Measurements from ENCODE around the gene TMEM269.
"Not testable (repeated sequence)": the region's sequence is repeated elsewhere in the genome, so short reads cannot be mapped to it uniquely, and the experiment has no call there.

Gene TMEM269

DNA sequence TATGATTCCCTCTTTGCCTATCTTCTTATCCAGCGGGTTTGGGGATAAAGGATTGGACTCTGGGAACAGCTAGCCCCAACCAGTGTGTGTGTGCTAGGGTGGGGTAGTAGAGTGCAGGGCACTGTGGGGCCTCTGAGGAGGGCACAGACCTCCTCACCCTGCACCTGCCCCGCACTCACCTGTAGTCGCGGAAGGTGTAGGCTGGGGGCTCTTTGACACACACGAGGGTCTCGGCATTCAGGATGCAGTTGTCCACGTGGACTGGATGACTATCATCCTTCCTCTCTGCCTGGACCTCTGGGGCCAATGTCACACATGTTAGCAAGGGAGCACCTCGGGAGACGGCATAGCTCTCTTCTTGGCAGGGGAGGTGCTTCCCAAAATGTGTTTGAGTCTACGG lies 36.8 kb upstream of the TMEM269 start:
- DNase-seq (ENCODE audit: low read depth in 1 of 2, low spot score in 1 of 2), result no peak

DNA sequence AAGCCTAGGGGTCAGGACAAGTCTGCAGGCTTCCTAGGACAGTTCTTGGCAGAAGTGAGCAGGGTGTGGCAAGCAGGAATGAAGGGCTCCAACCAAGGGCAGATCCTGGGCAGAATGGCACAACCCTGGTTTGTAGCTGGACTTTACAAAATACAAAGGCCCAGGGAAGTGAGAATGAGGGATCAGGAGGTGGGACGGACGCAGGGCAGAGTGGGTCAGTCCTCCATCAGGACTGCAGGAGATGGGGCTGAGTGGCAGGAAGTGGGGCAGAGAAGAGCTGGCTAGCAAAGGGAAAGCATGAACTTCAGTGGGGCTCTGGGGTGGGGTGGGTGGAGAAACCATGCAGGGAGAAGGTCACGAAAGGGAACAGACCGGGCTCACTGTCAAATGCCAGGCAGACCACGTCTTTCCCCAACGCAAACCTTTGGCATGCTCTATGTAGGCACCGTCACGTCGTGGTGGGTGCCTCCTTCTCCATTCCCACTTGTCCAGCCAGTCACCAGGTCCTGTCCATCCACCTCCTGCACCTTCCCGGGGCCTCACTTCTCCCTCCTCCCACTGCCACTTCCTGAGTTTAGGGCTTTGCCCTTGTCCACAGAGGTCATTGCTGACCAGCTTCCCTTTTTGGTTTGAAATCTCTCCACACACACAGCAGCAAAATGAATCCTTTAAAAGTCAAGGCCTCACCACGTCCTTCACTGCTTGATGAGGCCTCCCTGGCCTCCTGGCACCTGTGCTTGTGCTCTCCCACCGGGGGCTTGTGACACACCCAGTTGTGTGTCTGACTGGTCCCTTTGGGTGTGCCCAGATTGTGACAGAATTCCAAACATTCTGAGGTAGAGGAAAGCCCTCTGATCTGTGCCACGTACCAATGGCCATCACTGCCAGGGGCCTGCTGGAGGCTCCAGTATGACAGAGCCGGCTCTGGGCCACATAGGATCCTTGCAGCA lies 36.1 kb upstream of the TMEM269 start:
- no peak for DNase-seq (ENCODE audit: low read depth in 1 of 2, low spot score in 1 of 2)

DNA sequence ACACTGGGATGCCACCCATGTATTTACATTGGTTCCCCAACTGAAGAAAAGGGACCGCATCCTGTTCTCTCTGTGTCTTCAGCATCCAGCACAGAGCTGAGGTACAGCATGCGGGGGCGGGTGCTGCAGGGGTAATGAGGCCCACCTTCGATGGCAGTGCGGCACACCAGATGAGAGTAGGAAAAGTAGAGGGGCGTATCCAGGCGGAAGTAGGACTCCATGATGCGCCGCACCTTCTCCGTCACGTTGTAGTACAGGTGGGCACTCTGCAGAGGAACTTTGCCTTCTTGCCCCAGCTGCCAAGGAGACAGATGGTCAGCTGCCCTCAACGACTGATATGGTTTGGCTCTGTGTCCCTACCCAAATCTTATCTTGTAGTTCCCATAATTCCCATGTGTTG lies 34.8 kb upstream of the TMEM269 start:
- no peak for DNase-seq (ENCODE audit: low read depth in 1 of 2, low spot score in 1 of 2)

DNA sequence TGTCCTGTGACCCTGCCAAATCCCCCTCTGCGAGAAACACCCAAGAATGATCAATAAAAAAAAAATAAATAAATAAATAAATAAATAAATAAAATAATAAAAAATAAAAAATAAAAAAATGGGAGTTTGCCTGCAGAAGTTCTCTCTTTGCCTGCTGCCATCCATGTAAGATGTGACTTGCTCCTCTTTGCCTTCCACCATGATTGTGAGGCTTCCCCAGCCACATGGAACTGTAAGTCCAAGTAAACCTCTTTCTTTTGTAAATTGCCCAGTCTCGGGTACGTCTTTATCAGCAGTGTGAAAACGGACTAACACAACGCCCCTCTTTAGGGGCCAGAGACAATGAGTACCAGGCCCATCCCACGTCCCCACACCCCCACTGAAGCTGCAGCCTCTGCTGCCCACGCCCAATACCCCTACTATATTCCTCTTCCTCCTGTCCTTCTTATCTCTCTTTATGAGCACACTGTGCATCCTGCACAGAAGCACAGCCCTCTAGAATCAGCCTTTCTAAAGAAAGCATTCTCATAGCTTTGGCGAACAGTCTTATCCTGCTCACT lies 33.2 kb upstream of the TMEM269 start:
- DNase-seq (ENCODE audit: low read depth in 1 of 2, low spot score in 1 of 2), result not testable (repeated sequence)

DNA sequence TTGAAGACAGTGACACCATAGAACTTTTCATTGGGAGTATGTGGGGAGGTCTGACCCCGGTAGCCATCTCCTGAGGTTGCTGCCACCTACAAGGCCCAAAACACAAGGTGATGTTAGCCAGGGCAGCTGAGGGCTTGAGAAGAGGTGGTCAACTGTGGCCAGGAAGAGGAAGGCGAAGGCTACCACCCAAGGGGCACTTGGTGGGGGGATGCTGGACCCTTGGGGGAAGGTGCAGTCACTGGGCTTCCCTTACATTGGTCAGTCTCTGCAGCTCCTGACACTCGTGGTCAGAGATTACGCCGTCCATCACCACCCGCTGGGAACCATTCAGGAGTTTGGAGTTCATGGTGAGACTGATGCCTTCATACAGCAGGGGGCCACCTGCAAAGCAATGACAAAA lies 32.5 kb upstream of the TMEM269 start:
- no peak for DNase-seq (ENCODE audit: low read depth in 1 of 2, low spot score in 1 of 2)

DNA sequence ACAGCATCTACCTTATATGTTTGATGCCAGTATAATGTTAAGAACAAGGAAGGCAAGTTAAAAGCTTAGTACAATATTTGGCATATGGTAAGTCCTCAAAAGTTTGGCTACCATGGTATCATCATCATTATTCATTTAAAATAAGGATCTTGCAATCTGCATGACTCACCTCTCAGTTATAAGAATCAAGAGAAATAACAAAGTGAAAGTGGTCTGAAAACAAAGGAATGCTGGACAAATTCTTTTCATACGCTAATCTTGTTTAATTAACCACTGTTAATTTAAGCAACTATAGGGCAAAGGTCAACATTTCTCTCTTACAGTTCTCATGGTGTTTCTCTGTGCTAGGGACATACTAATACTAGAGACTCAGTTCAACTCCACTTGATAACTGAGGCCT lies 31.7 kb upstream of the TMEM269 start:
- no peak for DNase-seq (ENCODE audit: low read depth in 1 of 2, low spot score in 1 of 2)

DNA sequence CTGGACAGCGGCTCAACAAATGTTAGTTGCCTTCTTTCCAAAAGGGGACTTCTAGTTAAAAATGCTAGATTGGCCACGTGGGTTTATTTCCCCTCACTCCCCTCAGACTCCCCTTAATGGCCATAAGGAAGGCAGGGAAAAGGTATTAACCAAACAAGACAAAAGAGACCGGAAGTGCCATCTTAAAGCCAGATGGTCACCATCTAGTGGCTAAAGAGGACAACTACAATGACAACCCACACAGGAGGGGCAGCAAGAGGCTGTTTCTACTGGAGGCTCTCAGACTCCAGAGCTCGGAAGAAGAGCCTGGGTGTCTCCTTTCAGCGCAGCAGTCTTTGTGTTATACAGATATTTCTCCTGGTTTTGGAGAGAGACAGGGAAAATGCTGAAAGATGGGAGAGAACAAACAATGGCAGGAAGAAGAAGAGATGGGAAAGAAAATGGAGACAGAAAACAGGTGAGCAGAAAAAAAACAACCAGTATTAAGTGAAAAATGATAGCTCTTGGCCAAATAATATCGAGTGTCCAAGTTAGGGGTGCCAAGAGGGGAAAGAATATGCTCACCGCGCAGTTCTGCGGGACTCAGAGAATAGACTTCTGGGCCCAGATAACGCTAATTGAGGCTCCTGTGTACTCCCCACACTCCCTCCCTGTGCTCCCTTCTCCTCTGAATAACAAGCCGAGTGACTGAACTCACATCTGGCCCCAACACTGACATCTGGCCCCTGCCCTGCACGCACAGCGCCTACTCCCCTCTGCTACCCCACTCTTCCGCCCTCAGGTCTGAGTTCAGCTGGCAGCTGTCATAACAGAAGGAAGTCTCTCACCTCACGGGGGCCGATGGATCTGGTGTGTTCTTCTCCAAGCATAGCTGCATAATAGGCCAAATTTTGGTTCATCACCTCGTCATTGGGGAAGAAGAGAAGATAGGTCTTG lies 27.6 kb upstream of the TMEM269 start:
- no peak for DNase-seq (ENCODE audit: low read depth in 1 of 2, low spot score in 1 of 2)

DNA sequence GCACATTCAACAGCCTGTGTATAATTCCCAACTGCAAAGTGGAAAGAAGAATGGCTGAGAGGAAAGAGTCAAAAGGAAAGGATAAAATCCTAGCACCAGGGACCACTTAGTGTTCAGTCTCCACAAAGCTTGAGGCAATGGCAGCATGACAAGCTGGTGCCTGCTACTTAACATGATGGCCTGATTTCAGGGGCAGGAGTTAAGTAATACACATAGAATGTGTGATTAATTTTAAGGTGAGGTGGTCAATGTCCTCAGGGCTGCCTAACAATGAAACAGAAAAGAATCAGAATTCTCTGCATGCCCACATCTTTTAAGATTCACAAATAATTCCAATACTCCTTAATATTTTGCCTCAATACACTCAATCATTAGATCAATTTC lies 26.9 kb upstream of the TMEM269 start:
- DNase-seq (ENCODE audit: low read depth in 1 of 2, low spot score in 1 of 2), result no peak

DNA sequence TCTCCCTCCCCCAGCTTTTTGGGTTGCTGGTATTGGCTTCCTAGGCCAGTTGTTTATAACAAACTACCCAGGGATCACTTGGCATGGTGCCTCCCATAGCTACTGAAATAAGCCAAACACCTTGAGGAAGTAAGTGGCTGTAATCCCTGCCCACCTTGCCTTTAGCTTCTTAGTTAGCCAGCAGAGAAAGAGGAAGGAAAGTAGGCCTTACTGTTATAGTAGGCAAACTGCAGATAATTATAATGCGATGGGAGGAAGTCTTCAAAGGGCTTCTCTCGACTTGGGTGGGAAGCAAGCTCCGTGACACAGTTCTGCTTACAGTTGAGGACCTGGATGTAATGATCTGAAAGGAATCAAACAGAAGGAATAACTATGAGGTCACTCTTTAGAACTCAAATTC lies 26.1 kb upstream of the TMEM269 start:
- DNase-seq (ENCODE audit: low read depth in 1 of 2, low spot score in 1 of 2), result no peak

DNA sequence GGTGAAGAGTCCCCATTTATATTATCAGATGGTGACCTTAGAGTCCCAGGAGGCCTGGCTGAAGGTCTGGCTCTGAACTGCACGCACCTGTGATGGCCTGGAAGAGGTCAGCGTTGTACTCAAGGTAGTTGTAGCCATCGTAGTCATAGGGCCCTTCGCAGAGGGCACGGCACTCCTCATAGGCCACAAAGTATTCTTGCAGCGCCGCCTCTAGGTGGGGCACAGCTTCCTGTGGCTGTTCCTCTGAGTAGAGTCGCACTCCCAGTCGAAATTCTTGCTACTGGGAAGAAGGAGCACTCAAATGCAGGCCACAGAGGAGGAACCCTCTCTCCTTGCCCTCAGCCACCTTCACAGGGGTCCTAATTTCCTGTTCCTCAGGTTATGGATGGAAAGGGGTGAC lies 25.7 kb upstream of the TMEM269 start:
- no peak for DNase-seq (ENCODE audit: low read depth in 1 of 2, low spot score in 1 of 2)

DNA sequence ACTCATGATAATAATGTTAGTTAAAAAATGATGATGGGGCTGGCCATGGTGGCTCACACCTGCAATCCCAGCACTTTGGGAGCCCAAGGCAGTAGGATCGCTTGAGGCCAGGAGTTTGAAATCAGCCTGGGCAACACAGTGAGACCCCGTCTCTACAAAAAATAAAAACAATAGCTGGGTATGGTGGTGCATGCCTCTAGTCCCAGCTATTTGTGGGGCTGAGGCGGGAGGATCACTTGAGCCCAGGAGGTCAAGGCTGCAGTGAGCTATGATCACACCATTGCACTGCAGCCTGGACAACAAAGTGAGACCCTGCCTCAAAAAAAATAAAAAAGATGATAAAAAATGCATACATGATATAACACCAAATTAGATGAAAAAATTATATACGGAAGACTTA lies 23.2 kb upstream of the TMEM269 start:
- no peak for DNase-seq (ENCODE audit: low read depth in 1 of 2, low spot score in 1 of 2)

DNA sequence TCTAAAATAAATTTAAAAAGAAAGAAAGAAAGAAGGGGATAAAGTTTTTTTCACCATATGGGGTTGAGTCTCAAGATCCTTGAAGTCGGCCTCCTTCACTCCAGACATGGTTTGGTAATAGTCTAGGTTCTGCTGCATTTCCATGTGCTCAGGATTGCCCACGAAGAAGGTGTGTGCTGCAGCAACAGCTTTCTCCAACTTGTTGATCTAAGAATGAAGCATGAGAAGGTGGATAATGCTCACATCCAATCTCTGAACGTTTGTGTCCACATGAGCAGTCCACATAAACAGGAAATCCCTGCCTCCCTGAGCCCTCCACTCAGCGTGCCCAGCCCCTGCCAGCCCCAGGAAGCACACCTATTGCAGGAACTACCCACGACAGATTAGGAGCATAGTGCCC lies 22.5 kb upstream of the TMEM269 start:
- no peak for DNase-seq (ENCODE audit: low read depth in 1 of 2, low spot score in 1 of 2)

DNA sequence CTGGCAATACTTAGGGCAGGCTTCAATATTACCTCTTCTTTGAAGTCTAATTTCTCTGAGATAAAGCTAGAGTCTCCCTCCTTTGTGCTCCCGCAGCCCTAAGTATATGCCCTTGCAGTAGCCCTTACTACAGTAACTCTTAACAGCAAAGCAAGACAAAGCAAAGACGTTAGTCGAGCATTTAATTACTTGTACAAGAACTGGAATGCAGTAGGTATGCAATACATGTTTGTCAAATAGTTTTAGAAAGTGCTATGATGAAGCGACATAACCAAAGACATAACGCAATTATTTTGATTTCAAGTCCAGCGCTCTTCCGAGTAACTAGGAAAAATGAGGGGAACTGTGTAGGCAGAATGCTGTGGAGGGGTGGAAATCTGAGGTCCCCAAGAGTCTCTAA lies 19.5 kb upstream of the TMEM269 start:
- DNase-seq (ENCODE audit: low read depth in 1 of 2, low spot score in 1 of 2), result no peak

DNA sequence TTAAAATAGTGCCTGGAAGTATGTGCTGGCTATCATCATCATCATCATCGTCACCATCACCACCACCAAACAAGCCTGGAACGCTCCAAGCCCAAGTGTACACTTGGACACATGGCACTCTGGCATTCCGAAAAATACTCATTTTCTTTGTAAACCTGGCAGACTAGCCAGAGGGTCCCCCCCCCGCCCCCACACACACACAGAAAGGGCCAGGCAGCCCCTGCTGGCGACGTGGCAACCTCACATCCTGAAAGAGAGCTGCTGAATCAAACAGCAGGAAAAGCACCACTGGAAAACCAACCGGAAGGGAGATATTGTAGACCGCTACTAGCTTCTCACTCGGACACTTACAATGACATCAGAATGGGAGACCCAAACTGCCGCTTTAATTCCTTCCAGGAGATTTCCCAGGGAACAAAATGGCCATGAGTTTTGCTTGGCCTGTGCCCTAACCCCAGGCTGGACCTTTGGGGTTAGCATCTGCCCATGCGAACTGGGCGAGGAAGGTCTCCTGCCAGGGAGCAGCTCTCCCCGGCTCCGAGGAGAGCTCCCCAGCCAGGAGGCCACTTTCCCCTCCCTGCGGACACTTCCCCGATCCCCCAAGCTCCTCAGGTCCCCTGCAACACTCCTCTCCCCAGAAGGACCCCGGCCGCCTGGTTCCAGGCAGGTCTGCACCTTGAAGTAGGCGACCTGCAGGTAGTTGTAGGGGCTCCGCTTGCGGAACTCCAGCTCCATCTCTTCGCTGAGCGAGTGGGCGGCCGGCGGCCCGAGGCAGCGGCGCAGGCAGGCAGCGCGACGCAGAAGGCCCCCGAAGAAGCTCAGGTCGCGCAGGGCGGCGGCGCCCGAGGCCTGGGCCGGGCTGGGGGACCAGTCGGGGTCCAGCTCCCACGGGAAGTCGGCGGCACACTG lies 18.7 kb upstream of the TMEM269 start:
- DNase-seq (ENCODE audit: low read depth in 1 of 2, low spot score in 1 of 2), result peak in 1 of 2 donors; percentile 32

DNA sequence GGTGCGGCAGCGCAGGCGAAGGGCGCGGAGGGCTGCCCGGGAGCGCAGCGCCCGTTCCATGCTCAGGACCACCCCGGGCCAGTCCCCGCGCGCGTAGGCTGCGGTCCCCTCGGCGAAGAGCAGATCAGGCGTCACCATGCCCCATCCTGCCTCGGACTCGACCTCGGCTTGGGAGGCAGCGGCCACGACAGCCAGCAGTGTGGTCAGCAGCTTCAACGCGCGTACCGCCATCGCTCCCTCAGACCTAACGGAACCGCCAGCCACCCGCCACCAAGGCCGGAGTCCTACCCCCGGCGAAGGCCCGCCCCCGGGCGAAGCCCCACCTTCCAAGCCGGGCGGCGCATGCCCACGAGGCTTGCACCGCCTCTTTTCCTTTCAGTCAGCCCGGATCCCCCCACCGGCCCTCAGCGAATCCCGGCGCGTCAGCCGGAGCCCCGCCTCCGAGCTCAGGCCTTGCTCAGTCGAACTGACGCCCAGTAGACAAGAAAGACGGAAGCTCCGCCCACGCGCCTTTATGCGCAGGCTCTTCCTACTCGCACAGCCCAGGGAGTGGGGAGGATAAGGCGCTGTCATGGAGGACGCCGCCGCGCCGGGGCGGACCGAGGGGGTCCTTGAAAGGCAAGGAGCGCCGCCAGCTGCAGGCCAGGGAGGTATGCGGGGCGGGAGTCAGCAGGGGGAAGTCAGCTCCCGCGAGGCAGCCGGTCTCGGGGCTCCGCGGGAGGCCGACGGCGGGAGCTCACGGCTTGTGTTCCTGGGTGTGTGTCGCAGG lies 17.9 kb upstream of the TMEM269 start, which contains the start of the genes C1orf50 and P3H1:
C1orf50 (plus strand) TSS at position 509 of the 769 bp plus-strand sequence; CDS start at position 572, 63 bp downstream.
P3H1 (minus strand) TSS at position 288 of the 769 bp plus-strand sequence; CDS start at position 231, 57 bp downstream.
- peak; percentile 99 for DNase-seq (ENCODE audit: low read depth in 1 of 2, low spot score in 1 of 2)

DNA sequence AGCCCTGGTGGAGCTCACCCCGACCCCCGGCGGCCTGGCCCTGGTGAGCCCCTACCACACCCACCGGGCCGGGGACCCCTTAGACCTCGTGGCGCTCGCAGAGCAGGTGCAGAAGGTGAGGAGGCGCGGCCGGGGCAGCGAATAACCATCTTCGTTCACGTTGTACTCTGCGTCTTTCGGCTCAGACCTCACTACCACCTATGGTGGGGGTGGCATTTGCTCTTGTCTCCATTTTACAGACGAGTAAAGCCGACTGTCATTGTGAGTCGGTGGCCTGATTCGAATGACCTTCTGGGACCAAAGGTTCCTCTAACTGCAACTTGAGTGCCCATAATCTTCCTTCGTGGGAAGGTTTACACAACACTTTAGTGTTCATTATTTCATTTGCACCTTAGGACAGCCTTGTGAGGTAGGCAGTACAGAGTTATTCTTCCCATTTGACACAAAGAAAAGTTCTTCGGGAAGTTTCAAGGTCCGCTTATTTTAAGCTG lies 17.2 kb upstream of the TMEM269 start:
- DNase-seq (ENCODE audit: low read depth in 1 of 2, low spot score in 1 of 2), result no peak

DNA sequence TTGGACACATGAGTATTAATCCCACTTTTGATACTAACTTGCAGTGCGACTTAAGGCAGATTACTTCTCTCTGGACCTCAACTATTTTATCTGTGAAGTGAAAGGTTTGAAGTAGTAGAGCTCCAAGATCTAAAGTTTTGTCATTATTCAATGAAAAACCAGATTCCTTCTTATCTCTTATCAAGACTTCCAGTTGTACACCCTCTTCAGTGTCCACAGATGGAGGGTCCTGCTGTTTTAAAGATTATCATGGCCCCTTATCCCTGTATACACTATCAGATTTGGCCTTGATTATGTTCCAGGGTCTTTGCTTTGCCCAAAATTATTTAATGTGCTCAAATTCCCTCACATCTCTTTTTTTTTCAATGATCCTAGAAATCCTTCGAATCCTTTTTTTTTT lies 16.6 kb upstream of the TMEM269 start:
- no peak for DNase-seq (ENCODE audit: low read depth in 1 of 2, low spot score in 1 of 2)

DNA sequence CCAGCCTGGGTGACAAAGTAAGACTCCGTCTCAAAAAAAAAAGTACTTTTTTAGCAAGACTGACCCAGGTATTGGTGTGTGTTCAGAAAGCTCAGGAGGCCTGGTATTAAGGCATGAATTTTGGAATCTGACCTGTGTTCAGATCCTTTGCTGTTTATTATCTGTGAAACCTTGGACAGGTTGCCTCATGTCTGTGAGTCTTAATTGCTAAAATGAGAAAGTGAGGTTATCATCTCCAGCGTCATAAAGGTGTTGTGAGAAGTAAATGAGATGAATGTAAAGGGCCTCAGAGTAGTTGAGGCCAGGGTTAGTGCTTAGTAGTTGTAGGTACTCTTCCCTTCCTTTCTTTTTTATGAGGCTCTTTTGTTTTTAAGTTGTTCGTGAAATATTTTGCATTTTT lies 15.0 kb upstream of the TMEM269 start:
- DNase-seq (ENCODE audit: low read depth in 1 of 2, low spot score in 1 of 2), result no peak

DNA sequence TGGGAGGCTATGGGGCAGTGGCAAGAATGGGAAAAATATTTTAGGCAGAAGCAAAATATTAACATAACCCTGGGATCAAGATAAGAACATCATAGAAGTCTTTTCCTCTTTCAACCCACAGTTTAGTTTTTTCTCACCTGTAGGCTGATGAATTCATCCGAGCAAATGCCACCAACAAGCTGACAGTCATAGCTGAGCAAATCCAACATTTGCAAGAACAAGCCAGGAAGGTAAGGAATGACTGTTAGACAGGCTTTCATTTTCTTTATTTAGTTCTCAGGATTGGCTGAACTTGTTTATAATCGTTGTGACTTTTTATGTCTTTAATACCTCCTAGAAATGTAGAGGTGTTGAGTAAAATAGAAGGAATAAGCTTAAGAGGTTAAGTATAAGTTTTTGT lies 11.4 kb upstream of the TMEM269 start:
- DNase-seq (ENCODE audit: low read depth in 1 of 2, low spot score in 1 of 2), result no peak
